ENCODE measurements around the gene RACK1.
"Not testable (repeated sequence)": the region's sequence is repeated elsewhere in the genome, so short reads cannot be mapped to it uniquely, and the experiment has no call there.

The RACK1 gene

GRCh38 chr5:181243564-181244343 is at the start of gene RACK1:
TSS of gene RACK1 (minus strand) at chr5:181243906. CDS start at chr5:181243800, 106 bp downstream.
- no peak for TF ChIP-seq CTCF (IDR thresholded peaks at IDR 0.05; ENCODE audit: extremely low read depth, missing control alignments)
- peak; percentile 91 for DNase-seq (ENCODE audit: low spot score)

- DNase-seq (ENCODE audit: low spot score), result not testable (repeated sequence)
Observed at GRCh38 chr5:181287331-181287730, 43.6 kb upstream of the RACK1 start.

GRCh38 chr5:181285962-181286705 is 42.4 kb upstream of the RACK1 start:
- not testable (repeated sequence) for DNase-seq (ENCODE audit: low spot score)

DNA sequence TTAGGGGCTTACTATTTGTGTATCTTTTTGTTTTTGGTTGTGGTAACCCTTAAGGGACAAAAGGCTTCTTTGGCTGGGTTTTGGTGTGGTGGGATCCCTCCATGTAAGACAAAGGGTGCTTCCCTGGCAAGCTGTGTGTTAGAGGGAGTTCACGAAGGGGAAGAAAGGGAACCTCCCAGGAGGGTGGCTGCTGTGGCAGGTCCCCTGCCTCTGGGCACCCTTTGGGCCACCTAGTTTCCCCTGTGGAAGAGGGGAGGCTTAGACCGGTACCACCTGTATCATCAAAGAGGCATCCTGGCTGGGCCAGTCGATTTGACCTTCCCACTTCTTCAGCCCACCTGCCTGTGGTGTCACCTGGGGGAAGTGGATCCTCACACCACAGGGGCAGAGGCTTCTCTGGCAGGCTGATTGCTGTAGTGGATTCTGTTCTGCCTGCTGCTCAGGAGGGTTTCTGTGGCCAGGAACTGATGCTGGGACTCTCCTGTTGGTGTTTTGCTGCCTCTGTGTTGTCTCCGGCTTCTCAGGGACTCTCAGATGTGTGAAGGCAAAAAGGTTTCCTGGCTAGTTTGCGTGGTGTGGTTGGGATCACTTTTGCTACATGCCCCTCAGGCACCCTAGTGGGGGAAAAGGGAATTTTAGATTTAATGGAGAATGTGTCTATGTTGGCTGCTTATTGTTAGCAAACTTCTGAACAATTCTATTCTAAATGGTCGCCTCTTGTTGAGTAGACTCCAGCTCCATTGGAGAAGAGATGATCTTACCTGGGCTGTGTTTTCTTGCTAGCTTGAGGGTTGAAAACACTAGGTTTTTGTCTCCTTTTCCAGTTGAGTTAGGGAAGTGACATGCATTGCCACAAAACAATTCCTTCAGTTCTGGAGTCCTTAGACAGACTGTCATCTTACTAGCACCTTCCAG is 40.4 kb upstream of the RACK1 start:
- DNase-seq (ENCODE audit: low spot score), result not testable (repeated sequence)

DNA sequence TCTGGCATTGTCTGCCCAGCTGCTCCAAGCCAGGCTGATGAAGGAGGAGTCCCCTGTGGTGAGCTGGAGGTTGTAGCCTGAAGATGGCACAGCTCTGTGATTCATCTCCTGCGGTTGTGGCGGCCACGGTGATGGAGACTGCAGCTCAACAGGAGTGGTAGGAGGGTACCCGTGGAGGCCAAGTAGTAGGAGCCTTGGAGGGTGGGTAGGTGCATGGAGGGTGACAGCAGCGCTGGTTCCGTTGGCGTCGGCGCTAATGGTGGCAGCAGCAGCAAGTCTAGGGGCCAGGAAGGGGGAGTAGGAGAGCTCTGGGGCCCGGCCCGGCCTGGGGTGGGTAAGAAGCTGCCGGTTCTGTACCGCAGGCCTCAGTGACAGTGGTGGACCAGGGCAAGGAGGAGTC is 39.6 kb upstream of the RACK1 start:
- DNase-seq (ENCODE audit: low spot score), result no peak
- no peak for TF ChIP-seq CTCF (IDR thresholded peaks at IDR 0.05; ENCODE audit: extremely low read depth, missing control alignments)

- no peak for DNase-seq (ENCODE audit: low spot score)
Observed at GRCh38 chr5:181282874-181283273, 39.2 kb upstream of the RACK1 start.

GRCh38 chr5:181282415-181282814 is 38.7 kb upstream of the RACK1 start:
- DNase-seq (ENCODE audit: low spot score), result not testable (repeated sequence)

More at GRCh38 chr5:181282874-181283273, 39.2 kb upstream of the RACK1 start:
- TF ChIP-seq CTCF (IDR thresholded peaks at IDR 0.05; ENCODE audit: extremely low read depth, missing control alignments), result no peak

- DNase-seq (ENCODE audit: low spot score), result no peak
- no peak for TF ChIP-seq CTCF (IDR thresholded peaks at IDR 0.05; ENCODE audit: extremely low read depth, missing control alignments)
Observed at GRCh38 chr5:181281984-181282316, 38.2 kb upstream of the RACK1 start.
